B cell (primary cell): ENCODE data around the gene CHFR. TPM values are rescaled to one million over a fixed set of nuclear protein-coding genes. Genes with fewer than 3 reads are reported as not detected.
"Not testable (repeated sequence)": the region's sequence is repeated elsewhere in the genome, so short reads cannot be mapped to it uniquely, and the experiment has no call there.

Experiments
- ATAC-seq: fragments of 200-7000 bp; cut with Tn5 transposase; one replicate; pipeline ENCODE4 v1.10.0; 2021; ENCODE audit warnings: low read depth, mild to moderate bottlenecking, moderate number of reproducible peaks, moderate library complexity
- CTCF ChIA-PET: fragments of 350-600 bp; sonication (Branson Sonifier 250); formaldehyde crosslinking; loops from one replicate; lab custom pipeline; 2021; ENCODE audit warnings: antibody characterized with exemption, inconsistent platforms; lab: Charles Lee
- POLR2A ChIA-PET: fragments of 350-600 bp; sonication (Branson Sonifier 250); formaldehyde crosslinking; loops from one replicate; lab custom pipeline; 2021; ENCODE audit warnings: antibody characterized with exemption; lab: Charles Lee
- DNase-seq: peaks from one replicate; pipeline ENCODE4 v3.0.0; 2013
- H2AFZ ChIP-seq: 2 replicates; pipeline ENCODE4 v1.6.1; 2012; ENCODE audit warnings: mild to moderate bottlenecking, low read depth, low read length; ENCODE audit not compliant: insufficient read depth, poor library complexity, severe bottlenecking
- H3K27ac ChIP-seq, 2 donors: 1 replicate in 1 of 2; 2 replicates in 1 of 2; pipeline ENCODE4 v1.5.1; 2012 to 2013; ENCODE audit warnings: low read length in 2 of 2, mild to moderate bottlenecking in 2 of 2, moderate library complexity in 1 of 2
- H3K27me3 ChIP-seq, 4 experiments: fragments of 200-600 bp in 1 of 4; sonication (generic) in 1 of 4; replicated peaks in 1 of 4; 1 replicate in 2 of 4; 2 replicates in 2 of 4; pipeline versions ENCODE4 v1.6.1 to v1.7.0; 2013 to 2016; ENCODE audit warnings: low read length in 3 of 4, mild to moderate bottlenecking in 2 of 4, mixed read lengths in 1 of 4, moderate library complexity in 1 of 4; ENCODE audit not compliant: insufficient read depth in 4 of 4, control insufficient read depth in 3 of 4; ENCODE audit errors: control extremely low read depth in 1 of 4
- H3K36me3 ChIP-seq, 2 experiments: replicated peaks in 1 of 2; 1 replicate in 1 of 2; 2 replicates in 1 of 2; pipeline versions ENCODE4 v1.6.1 to v1.7.1; 2013; ENCODE audit warnings: low read length in 1 of 2; ENCODE audit not compliant: insufficient read depth in 2 of 2, control insufficient read depth in 1 of 2; ENCODE audit errors: control extremely low read depth in 1 of 2, extremely low read depth in 1 of 2
- H3K4me1 ChIP-seq, 2 donors: fragments of 200-600 bp in 1 of 2; sonication (generic) in 1 of 2; 1 replicate in 1 of 2; 2 replicates in 1 of 2; pipeline versions ENCODE4 v1.5.1 to v1.6.1; 2013 to 2017; ENCODE audit warnings: low read length in 2 of 2; ENCODE audit not compliant: control insufficient read depth in 2 of 2, insufficient read depth in 2 of 2
- H3K4me2 ChIP-seq: replicated peaks from 2 replicates; pipeline ENCODE3; 2012; ENCODE audit warnings: mild to moderate bottlenecking, low read depth, low read length; ENCODE audit not compliant: poor library complexity, severe bottlenecking
- H3K4me3 ChIP-seq, 5 experiments: fragments of 200-600 bp in 1 of 5; sonication (generic) in 1 of 5; 1 replicate in 3 of 5; 2 replicates in 2 of 5; pipeline versions ENCODE4 v1.5.1 to v1.7.0; 2011 to 2016; ENCODE audit warnings: low read length in 4 of 5, mild to moderate bottlenecking in 4 of 5, low read depth in 2 of 5, control low read depth in 1 of 5, moderate library complexity in 1 of 5; ENCODE audit not compliant: insufficient read depth in 1 of 5; ENCODE audit errors: control extremely low read depth in 1 of 5, extremely low read depth in 1 of 5
- H3K79me2 ChIP-seq: fragments of 200-600 bp; sonication (generic); one replicate; pipeline ENCODE4 v1.6.0; 2016; ENCODE audit warnings: low read length; ENCODE audit not compliant: control insufficient read depth, insufficient read depth
- H3K9ac ChIP-seq: fragments of 200-600 bp; sonication (generic); 2 replicates; pipeline ENCODE4 v1.6.1; 2017; ENCODE audit warnings: mild to moderate bottlenecking, low read length, moderate library complexity
- H3K9me3 ChIP-seq, 3 donors: one replicate each; pipeline versions ENCODE4 v1.6.1 to v1.7.1; 2013; ENCODE audit warnings: low read length in 2 of 3; ENCODE audit not compliant: control insufficient read depth in 2 of 3, insufficient read depth in 1 of 3; ENCODE audit errors: control extremely low read depth in 1 of 3
- H4K20me1 ChIP-seq: 2 replicates; pipeline ENCODE4 v1.6.0; 2012; ENCODE audit warnings: mild to moderate bottlenecking, low read length; ENCODE audit not compliant: insufficient read depth, control insufficient read depth, poor library complexity, severe bottlenecking
- H3K27ac Mint-ChIP-seq: one replicate; pipeline ENCODE4 v1.8.0; 2021; ENCODE audit warnings: mixed read lengths
- H3K27me3 Mint-ChIP-seq: one replicate; pipeline ENCODE4 v1.8.0; 2021; ENCODE audit warnings: mixed read lengths
- H3K4me1 Mint-ChIP-seq: one replicate; pipeline ENCODE4 v1.8.0; 2021; ENCODE audit warnings: mixed read lengths
- H3K4me3 Mint-ChIP-seq: one replicate; pipeline ENCODE4 v1.8.0; 2021; ENCODE audit warnings: mixed read lengths
- H3K9me3 Mint-ChIP-seq: one replicate; pipeline ENCODE4 v1.8.0; 2022; ENCODE audit warnings: mixed read lengths; ENCODE audit not compliant: insufficient read depth
- EZH2 ChIP-seq: IDR thresholded peaks from 2 replicates; pipeline ENCODE4 v1.6.1; 2012; ENCODE audit warnings: borderline replicate concordance, low read depth, mild to moderate bottlenecking, moderate library complexity, low read length; ENCODE audit not compliant: insufficient read depth, poor library complexity, severe bottlenecking
- WGBS: methylation state at CpG from one replicate; pipeline ENCODE4 v1.1.5; 2013; ENCODE audit warnings: missing lambda C conversion rate; ENCODE audit not compliant: insufficient coverage; 5-methylcytosine and 5-hydroxymethylcytosine counted together
- intact Hi-C: fragments of 100-400 bp; cut with micrococcal nuclease; formaldehyde crosslinking; loops from one replicate; pipeline ENCODE4 v1.10.0; 2022
- polyA plus RNA-seq: library from polyadenylated mRNA; depleted of rRNA; stranded (reverse); fragments of >200 nt; gene quantifications from 2 replicates; pipeline ENCODE4 v1.2.3, GENCODE V29; 2012
- total RNA-seq, 2 donors: library from RNA; stranded (reverse); fragments of 120-200 nt in 1 of 2; gene quantifications; 1 replicate in 1 of 2; 2 replicates in 1 of 2; pipeline versions ENCODE4 v1.2.3 to v1.2.4, GENCODE V29; 2013 to 2022
- TF ChIP-seq, protein P1 (sequence below): fragments of 200-600 bp; IDR thresholded peaks from one replicate; pipeline ENCODE4 v1.8.0; 2022; ENCODE audit warnings: antibody characterized with exemption, mild to moderate bottlenecking

Gene CHFR
- total and polyA plus RNA-seq, 2 donors (not counting 1 experiment from before 2014, with no cell fraction given) = 83.8 to 92.5 TPM

DNA sequence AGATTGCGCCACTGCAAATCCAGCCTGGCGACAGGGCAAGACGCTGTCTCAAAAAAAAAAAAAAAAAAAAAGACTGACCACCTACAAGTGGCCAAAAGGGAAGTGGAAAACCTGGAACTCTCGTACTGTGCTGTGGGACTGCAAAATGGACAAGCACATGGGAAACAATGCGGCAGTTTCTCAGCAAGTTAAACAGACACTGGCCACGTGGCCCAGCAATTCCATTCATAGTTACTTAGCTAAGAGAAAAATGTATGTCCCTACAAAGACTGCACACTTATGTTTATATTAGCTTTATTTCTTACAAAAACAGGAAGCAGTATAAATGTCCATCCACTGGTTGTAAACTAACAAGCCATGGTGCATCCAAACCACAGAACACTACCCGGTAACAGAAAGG lies 5.6 kb downstream of the CHFR start:
- Histone ChIP-seq H3K9ac (no peak overlapping the region), H3K36me3 (peaks cover 3 to 26% of the 10 kb centered on the region in 2 experiments), H3K27ac (no peak overlapping the region), H3K27me3 (no peaks in the 10 kb centered on the region), H3K4me3 (no peak overlapping the region), H3K4me1 (peaks cover 5 to 7% of the 10 kb centered on the region in 2 donors), H4K20me1 (no peaks in the 10 kb centered on the region), H3K79me2 (peaks cover 72% of the 10 kb centered on the region), H3K9me3 (peaks cover 0 to 4% (median 0%) of the 10 kb centered on the region in 3 donors), H3K4me2 (no peak overlapping the region), H2AFZ (no peak overlapping the region)
- POLR2A ChIA-PET = interaction anchor here (0.7 kb wide), 3 partner anchors 9 to 979 kb away, joined by 6 to 8 read pairs (median 6); no protein-coding TSS in a partner anchor
- CTCF ChIA-PET = interaction anchor here (1.3 kb wide), 1 partner anchor 23 kb away, joined by 4 read pairs; no protein-coding TSS in a partner anchor
- no peaks in the 10 kb centered on the region for H3K27me3 Mint-ChIP-seq
- intact Hi-C loops = no loop called here
- DNase-seq (no peak), ATAC-seq (no peak)
- WGBS = 95% methylated on average over 3 of the region's 7 CpGs
- peak overlapping the region; percentile 17 for H3K27ac Mint-ChIP-seq
- H3K4me3 Mint-ChIP-seq = no peak overlapping the region
- H3K9me3 Mint-ChIP-seq = no peaks in the 10 kb centered on the region
- TF ChIP-seq EZH2 = no peak
- TF ChIP-seq, protein P1, sequence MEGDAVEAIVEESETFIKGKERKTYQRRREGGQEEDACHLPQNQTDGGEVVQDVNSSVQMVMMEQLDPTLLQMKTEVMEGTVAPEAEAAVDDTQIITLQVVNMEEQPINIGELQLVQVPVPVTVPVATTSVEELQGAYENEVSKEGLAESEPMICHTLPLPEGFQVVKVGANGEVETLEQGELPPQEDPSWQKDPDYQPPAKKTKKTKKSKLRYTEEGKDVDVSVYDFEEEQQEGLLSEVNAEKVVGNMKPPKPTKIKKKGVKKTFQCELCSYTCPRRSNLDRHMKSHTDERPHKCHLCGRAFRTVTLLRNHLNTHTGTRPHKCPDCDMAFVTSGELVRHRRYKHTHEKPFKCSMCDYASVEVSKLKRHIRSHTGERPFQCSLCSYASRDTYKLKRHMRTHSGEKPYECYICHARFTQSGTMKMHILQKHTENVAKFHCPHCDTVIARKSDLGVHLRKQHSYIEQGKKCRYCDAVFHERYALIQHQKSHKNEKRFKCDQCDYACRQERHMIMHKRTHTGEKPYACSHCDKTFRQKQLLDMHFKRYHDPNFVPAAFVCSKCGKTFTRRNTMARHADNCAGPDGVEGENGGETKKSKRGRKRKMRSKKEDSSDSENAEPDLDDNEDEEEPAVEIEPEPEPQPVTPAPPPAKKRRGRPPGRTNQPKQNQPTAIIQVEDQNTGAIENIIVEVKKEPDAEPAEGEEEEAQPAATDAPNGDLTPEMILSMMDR = no peak
- peaks cover 23% of the 10 kb centered on the region for H3K4me1 Mint-ChIP-seq

DNA sequence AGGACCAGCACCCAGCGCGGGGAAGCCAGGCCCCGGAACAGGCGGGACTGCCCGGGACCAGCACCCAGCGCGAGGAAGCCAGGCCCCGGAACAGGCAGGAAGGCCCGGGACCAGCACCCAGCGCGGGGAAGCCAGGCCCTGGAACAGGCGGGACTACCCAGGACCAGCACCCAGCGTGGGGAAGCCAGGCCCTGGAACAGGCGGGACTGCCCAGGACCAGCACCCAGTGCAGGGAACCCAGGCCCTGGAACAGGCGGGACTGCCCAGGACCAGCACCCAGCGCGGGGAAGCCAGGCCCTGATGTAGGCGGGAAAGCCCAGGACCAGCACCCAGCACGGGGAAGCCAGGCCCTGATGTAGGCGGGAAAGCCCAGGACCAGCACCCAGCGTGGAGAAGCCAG lies 12.8 kb downstream of the CHFR start:
- CTCF ChIA-PET, H2AFZ ChIP-seq, ATAC-seq, H3K9me3 ChIP-seq, H3K27me3 ChIP-seq, H3K9me3 Mint-ChIP-seq, H3K4me3 Mint-ChIP-seq, H3K27me3 Mint-ChIP-seq, H3K4me1 ChIP-seq, DNase-seq, H3K4me1 Mint-ChIP-seq, H3K27ac Mint-ChIP-seq, POLR2A ChIA-PET, H3K9ac ChIP-seq, H3K4me2 ChIP-seq, H3K4me3 ChIP-seq, H3K27ac ChIP-seq, intact Hi-C loops: not testable (repeated sequence)
- H3K79me2 ChIP-seq = peaks cover 56% of the 10 kb centered on the region
- WGBS = 98% methylated on average over 21 of the region's 21 CpGs
- peaks cover 9 to 63% of the 10 kb centered on the region in 2 experiments for H3K36me3 ChIP-seq
- peaks cover 23% of the 10 kb centered on the region for H4K20me1 ChIP-seq
